Activated CD4-positive, alpha-beta T cell treated with anti-CD3 and anti-CD28 coated beads, Interleukin-2, amount 10 ng/mL, durations not matched to agents 7 days and 5 days (primary cell): ENCODE measurements around the gene FXYD1. TPM values are rescaled to one million over a fixed set of nuclear protein-coding genes. Genes with fewer than 3 reads are reported as not detected.
A peak's percentile ranks its signal among the peaks of the same experiment; 100 is the strongest.

Source experiments
- CTCF ChIA-PET: fragments of 350-600 bp; sonication (Branson Sonifier 250); formaldehyde crosslinking; loops from one replicate; lab custom pipeline; 2021; ENCODE audit warnings: antibody characterized with exemption; lab: Charles Lee
- POLR2A ChIA-PET: fragments of 350-600 bp; sonication (Branson Sonifier 250); formaldehyde crosslinking; loops from one replicate; lab custom pipeline; 2021; ENCODE audit warnings: antibody characterized with exemption; lab: Charles Lee
- DNase-seq: peaks from one replicate; pipeline ENCODE4 v3.0.0-alpha.2; 2020
- H3K27ac Mint-ChIP-seq: one replicate; pipeline ENCODE4 v1.8.0; 2021; ENCODE audit warnings: mild to moderate bottlenecking, moderate library complexity, mixed read lengths
- H3K27me3 Mint-ChIP-seq: one replicate; pipeline ENCODE4 v1.8.0; 2021; ENCODE audit warnings: mixed read lengths
- H3K36me3 Mint-ChIP-seq: one replicate; pipeline ENCODE4 v1.8.0; 2021; ENCODE audit warnings: low read depth, mixed read lengths
- H3K4me1 Mint-ChIP-seq: one replicate; pipeline ENCODE4 v1.8.0; 2021; ENCODE audit warnings: mixed read lengths
- H3K4me3 Mint-ChIP-seq: one replicate; pipeline ENCODE4 v1.8.0; 2021; ENCODE audit warnings: mild to moderate bottlenecking, moderate library complexity, mixed read lengths
- H3K9me3 Mint-ChIP-seq: one replicate; pipeline ENCODE4 v1.8.0; 2021; ENCODE audit warnings: mixed read lengths
- total RNA-seq, 2 experiments: library from RNA; stranded (reverse); gene quantifications; one replicate each; pipeline ENCODE4 v1.2.3, GENCODE V29; 2021

The FXYD1 gene
- total RNA-seq, 2 experiments from 2014 or later = 1.0 to 1.8 TPM

GRCh38 chr19:35154525-35155406, 16.1 kb downstream of the FXYD1 start, which contains the start of gene FXYD5:
Gene FXYD5, plus strand, starts transcription at chr19:35154735. Its CDS starts 816 bp downstream, at chr19:35155551.
- ChIA-PET POLR2A (interaction anchor here (1.0 kb wide), 1 partner anchor 14 kb away, joined by 3 read pairs; no protein-coding TSS in a partner anchor), CTCF (interaction anchor here (0.6 to 3.6 kb wide), 14 partner anchors 8 to 405 kb away, joined by 3 to 33 read pairs (median 4); partner anchors contain the start of gene FXYD7)
- H3K27ac Mint-ChIP-seq = peak within 1 kb of the TSS; percentile 99
- peaks cover 52% of the 10 kb centered on the region for H3K36me3 Mint-ChIP-seq
- peaks cover 59% of the 10 kb centered on the region for H3K4me1 Mint-ChIP-seq
- H3K27me3 Mint-ChIP-seq = no peaks in the 10 kb centered on the region
- no peaks in the 10 kb centered on the region for H3K9me3 Mint-ChIP-seq
- DNase-seq = peak; percentile 69
- peak within 1 kb of the TSS; percentile 100 for H3K4me3 Mint-ChIP-seq

DNA sequence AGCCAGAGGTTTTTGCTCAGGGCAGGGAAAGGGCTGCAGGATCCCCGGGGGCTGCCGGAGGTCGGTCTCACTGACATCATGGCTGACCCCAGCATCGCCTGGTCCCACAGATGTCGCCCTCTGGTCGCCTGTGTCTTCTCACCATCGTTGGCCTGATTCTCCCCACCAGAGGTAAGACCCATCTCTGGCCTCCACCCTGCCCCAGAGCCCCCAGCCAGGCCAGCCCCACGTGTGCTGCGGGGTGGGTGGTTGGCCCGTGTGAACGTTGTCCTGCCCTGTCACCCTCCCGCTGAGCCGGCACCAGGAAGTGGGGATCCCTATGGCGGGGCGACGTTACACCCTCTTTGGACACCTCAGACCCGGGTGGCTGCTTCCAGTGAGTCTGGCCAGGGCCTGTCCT, 16.8 kb downstream of the FXYD1 start:
- POLR2A ChIA-PET = no interaction called here
- DNase-seq = peak; percentile 40
- H3K27ac Mint-ChIP-seq = peak overlapping the region; percentile 99
- H3K36me3 Mint-ChIP-seq = peaks cover 59% of the 10 kb centered on the region
- no peaks in the 10 kb centered on the region for H3K27me3 Mint-ChIP-seq
- H3K4me3 Mint-ChIP-seq = peak overlapping the region; percentile 100
- peaks cover 60% of the 10 kb centered on the region for H3K4me1 Mint-ChIP-seq
- CTCF ChIA-PET = interaction anchor here (0.8 to 3.6 kb wide), 3 partner anchors 7 to 54 kb away, joined by 3 to 33 read pairs (median 10); partner anchors contain the start of gene FXYD7
- no peaks in the 10 kb centered on the region for H3K9me3 Mint-ChIP-seq

- no peak for DNase-seq
- H3K27ac Mint-ChIP-seq = peak overlapping the region; percentile 99
- peaks cover under 1% of the 10 kb centered on the region for H3K9me3 Mint-ChIP-seq
- ChIA-PET POLR2A (no interaction called here), CTCF (interaction anchor here (0.8 kb wide), 1 partner anchor 54 kb away, joined by 3 read pairs; no protein-coding TSS in a partner anchor)
- no peaks in the 10 kb centered on the region for H3K27me3 Mint-ChIP-seq
- peak overlapping the region; percentile 100 for H3K4me3 Mint-ChIP-seq
- H3K36me3 Mint-ChIP-seq = peaks cover 65% of the 10 kb centered on the region
- peaks cover 58% of the 10 kb centered on the region for H3K4me1 Mint-ChIP-seq
Measured at GRCh38 chr19:35155981-35156672, 17.5 kb downstream of the FXYD1 start.

DNA sequence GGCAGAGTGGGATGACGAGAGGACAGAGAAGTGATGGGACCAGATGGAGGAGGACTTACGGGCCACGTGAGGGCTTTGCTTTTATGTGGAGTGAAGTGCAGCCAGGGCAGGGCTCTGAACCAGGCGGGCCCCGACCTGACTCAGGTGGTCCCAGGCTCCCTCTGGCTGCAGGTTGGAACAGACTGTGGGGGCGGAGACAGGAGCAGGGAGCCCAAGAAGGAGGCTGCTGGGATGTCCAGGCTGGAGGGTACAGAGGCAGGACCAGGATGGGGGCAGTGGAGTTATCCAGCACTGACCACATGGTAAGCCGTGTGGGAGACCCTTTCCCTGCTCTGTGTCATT, 18.0 kb downstream of the FXYD1 start:
- CTCF ChIA-PET = no interaction called here
- POLR2A ChIA-PET = no interaction called here
- H3K27me3 Mint-ChIP-seq = no peaks in the 10 kb centered on the region
- DNase-seq = no peak
- H3K36me3 Mint-ChIP-seq = peaks cover 71% of the 10 kb centered on the region
- H3K9me3 Mint-ChIP-seq = peaks cover 6% of the 10 kb centered on the region
- peaks cover 62% of the 10 kb centered on the region for H3K4me1 Mint-ChIP-seq
- peak overlapping the region; percentile 100 for H3K4me3 Mint-ChIP-seq
- H3K27ac Mint-ChIP-seq = peak overlapping the region; percentile 99

GRCh38 chr19:35157431-35157830, 18.8 kb downstream of the FXYD1 start:
- H3K4me3 Mint-ChIP-seq = peak overlapping the region; percentile 100
- peaks cover 62% of the 10 kb centered on the region for H3K4me1 Mint-ChIP-seq
- peaks cover 12% of the 10 kb centered on the region for H3K9me3 Mint-ChIP-seq
- ChIA-PET POLR2A (no interaction called here), CTCF (interaction anchor here (0.7 to 0.8 kb wide), 2 partner anchors 8 to 56 kb away, joined by 3 read pairs; no protein-coding TSS in a partner anchor)
- peaks cover 78% of the 10 kb centered on the region for H3K36me3 Mint-ChIP-seq
- H3K27me3 Mint-ChIP-seq = no peaks in the 10 kb centered on the region
- no peak for DNase-seq
- no peak overlapping the region for H3K27ac Mint-ChIP-seq

DNA sequence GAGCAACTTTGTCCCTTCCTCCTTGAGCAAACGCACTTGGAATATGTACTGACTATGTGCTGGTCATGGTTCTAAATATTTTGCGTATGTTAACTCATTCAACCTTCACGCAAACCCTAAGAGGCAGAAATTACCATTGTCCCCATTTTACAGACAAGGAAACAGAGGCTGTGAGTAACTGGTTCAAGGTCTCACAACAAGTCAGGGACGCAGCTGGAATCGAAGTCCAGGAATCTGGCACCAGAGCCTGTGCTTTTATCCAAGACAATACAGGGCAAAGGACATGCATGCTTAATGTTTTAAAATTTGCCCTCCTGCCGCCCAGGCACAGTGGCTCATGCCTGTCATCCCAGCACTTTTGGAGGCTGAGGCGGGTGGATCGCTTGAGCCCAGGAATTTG, 21.0 kb downstream of the FXYD1 start:
- Mint-ChIP-seq H3K4me1 (peaks cover 48% of the 10 kb centered on the region), H3K27me3 (no peaks in the 10 kb centered on the region), H3K27ac (no peak overlapping the region), H3K9me3 (peaks cover 31% of the 10 kb centered on the region), H3K36me3 (peaks cover 99% of the 10 kb centered on the region), H3K4me3 (no peak overlapping the region)
- DNase-seq = no peak
- ChIA-PET CTCF (interaction anchor here (0.6 kb wide), 1 partner anchor 109 kb away, joined by 3 read pairs; the partner anchor contains the start of gene USF2), POLR2A (interaction anchor here (0.6 kb wide), 1 partner anchor 852 kb away, joined by 3 read pairs; no protein-coding TSS in a partner anchor)

DNA sequence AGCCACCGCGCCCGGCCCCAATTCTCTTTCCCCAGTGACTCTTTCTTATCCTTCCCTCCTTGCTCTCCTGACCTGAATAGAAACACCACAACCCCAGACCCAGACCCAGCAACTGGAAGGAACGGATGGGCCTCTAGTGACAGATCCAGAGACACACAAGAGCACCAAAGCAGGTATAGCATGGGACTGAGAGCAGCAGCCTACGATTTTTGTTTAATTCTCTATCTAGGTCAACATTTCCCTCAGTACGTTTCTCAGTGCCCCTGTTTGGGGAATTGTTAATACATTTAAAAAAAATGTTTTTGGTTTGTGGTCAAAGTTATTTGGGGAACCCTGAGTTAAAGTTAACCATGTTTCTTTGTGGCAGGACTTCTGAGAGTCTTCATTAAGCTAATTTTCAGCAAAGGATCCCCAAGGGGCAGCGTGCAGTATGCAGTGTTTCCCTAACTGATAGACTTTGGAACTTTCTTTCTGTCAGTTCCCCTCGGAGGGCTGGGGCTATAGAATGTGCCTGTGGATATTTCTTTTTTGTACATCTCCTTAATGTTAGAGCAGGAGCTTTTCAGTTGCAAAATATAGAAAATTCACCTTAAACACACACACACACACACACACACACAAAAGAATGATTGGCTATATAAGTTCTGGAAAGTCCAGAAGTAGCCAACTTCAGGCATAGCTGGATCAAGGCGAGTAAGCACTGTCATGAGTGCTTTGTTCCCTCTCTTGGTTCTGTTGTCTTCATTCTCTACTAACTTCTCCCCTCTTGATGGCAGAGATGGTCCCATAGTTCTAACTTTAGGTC, 22.2 kb downstream of the FXYD1 start:
- POLR2A ChIA-PET = no interaction called here

DNA sequence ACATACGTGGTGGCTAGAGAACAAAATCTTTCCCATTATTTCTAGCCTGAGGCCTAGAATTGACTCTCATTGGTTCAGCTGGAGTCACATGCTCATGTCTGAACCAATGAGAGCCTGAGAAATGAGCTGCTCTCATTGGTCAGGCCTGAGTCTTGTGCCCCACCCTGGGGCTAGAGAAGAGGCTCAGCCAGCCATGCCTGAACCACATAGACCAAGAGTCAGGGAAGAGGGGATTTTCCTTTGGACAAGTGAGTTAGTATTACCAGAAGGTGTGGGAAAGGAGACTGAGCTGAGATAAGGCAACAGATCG, 22.8 kb downstream of the FXYD1 start:
- H3K4me1 Mint-ChIP-seq = peaks cover 50% of the 10 kb centered on the region
- peak overlapping the region; percentile 16 for H3K27ac Mint-ChIP-seq
- peaks cover 47% of the 10 kb centered on the region for H3K9me3 Mint-ChIP-seq
- H3K27me3 Mint-ChIP-seq = no peaks in the 10 kb centered on the region
- no peak for DNase-seq
- ChIA-PET CTCF (interaction anchor here (0.6 to 2.9 kb wide), 6 partner anchors 8 to 25 kb away, joined by 3 to 10 read pairs (median 4); partner anchors contain the start of gene FXYD5), POLR2A (no interaction called here)
- no peak overlapping the region for H3K4me3 Mint-ChIP-seq
- H3K36me3 Mint-ChIP-seq = peaks cover 100% of the 10 kb centered on the region

More for the DNA sequence above, 22.2 kb downstream of the FXYD1 start:
- peaks cover 51% of the 10 kb centered on the region for H3K4me1 Mint-ChIP-seq
- CTCF ChIA-PET = interaction anchor here (0.7 to 2.4 kb wide), 4 partner anchors 12 to 25 kb away, joined by 3 to 10 read pairs (median 4); no protein-coding TSS in a partner anchor
- peaks cover 100% of the 10 kb centered on the region for H3K36me3 Mint-ChIP-seq
- H3K9me3 Mint-ChIP-seq = peaks cover 42% of the 10 kb centered on the region
- DNase-seq = no peak
- no peak overlapping the region for H3K4me3 Mint-ChIP-seq
- H3K27ac Mint-ChIP-seq = no peak overlapping the region
- H3K27me3 Mint-ChIP-seq = no peaks in the 10 kb centered on the region

DNA sequence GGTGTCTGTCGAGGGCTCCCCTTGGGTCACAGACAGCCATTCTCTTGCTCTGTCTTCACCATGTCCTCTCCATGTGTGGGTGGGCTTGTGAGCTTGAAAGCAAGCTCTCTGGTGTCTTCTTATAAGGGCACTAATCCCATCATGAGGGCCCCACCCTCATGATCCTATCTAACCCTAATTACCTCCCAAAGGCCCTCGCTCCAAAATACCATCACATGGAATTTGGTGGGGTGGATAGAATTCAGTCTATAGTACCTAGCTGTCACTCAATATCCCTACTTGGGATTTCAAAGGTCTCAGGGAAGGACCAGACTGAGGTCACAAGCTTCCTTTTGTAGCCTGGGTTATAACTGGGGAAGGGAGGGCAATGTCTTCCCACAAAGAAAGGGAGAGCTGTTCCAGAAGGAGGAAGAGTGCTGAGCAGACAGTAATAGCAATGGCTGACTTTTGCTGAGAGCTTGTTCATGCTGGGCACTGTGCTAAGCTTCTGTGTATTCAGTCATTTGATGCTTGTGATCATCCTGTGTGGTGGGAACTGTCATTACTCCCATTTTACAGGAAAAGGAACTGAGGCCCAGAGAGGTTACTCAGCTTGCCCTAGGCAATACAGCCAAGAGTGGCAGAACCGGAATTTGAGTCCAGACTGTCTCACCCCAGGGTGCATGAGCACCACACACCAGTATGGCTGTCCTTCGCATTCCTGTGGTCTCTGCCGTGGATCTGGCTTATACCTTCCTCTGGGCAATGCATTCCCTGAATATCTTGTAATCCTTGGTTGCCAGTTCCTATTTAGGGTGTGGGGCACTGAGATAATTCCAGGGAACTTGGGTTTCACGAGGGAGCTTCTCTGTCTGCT, 24.1 kb downstream of the FXYD1 start:
- CTCF ChIA-PET = interaction anchor here (0.7 to 2.9 kb wide), 4 partner anchors 9 to 21 kb away, joined by 3 to 10 read pairs (median 8); partner anchors contain the start of genes FXYD5 and FXYD7
- POLR2A ChIA-PET = interaction anchor here (0.6 kb wide), 1 partner anchor 18 kb away, joined by 3 read pairs; no protein-coding TSS in a partner anchor
- Mint-ChIP-seq H3K27me3 (no peaks in the 10 kb centered on the region), H3K4me3 (no peak overlapping the region), H3K36me3 (peaks cover 100% of the 10 kb centered on the region), H3K4me1 (peaks cover 50% of the 10 kb centered on the region), H3K9me3 (peaks cover 51% of the 10 kb centered on the region), H3K27ac (no peak overlapping the region)
- no peak for DNase-seq

DNA sequence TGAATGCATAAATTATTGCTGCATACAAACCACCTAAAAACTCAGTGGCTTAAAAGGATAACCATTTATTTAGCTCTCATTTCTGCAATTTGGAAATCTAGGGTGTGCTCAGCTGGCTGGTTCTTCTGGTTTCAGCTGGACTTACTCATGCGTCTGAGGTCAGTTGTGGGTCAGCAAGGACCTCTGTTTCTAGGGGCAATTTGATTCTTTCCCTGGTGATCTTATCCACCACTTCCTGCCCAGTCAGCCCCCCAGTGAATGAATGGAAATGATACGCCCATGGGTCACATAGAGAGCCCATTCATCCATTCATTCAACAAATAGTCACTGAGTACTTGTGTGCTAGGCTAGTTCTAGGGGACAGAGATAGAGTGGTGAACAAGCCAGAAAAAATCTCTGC, 25.8 kb downstream of the FXYD1 start:
- Mint-ChIP-seq H3K27ac (no peak overlapping the region), H3K4me1 (peaks cover 44% of the 10 kb centered on the region)
- CTCF ChIA-PET = interaction anchor here (0.7 kb wide), 1 partner anchor 680 kb away, joined by 3 read pairs; no protein-coding TSS in a partner anchor

More for the DNA sequence above, 25.8 kb downstream of the FXYD1 start:
- Mint-ChIP-seq H3K4me3 (no peak overlapping the region), H3K36me3 (peaks cover 98% of the 10 kb centered on the region), H3K9me3 (peaks cover 51% of the 10 kb centered on the region), H3K27me3 (no peaks in the 10 kb centered on the region)
- POLR2A ChIA-PET = no interaction called here
- no peak for DNase-seq
